GM12878 (cell line): ENCODE results near the gene CNPY1. TPM values are rescaled to one million over a fixed set of nuclear protein-coding genes. Genes with fewer than 3 reads are reported as not detected.

Experiments used
- ATAC-seq: fragments of 200-7000 bp; cut with Tn5 transposase; 3 replicates; pipeline ENCODE4 v1.9.1; 2020; ENCODE audit warnings: mild to moderate bottlenecking, moderate library complexity
- BruUV-seq: library from RNA; stranded (reverse); fragments of 400-500 nt; replicated peaks from 2 replicates; lab custom pipeline; 2021; lab: Mats Ljungman, UMichigan
- CTCF ChIA-PET: fragments of 300-600 bp; sonication (Branson Sonifier 250); formaldehyde crosslinking; extraction: SDS; loops from one replicate; lab custom pipeline; 2021; ENCODE audit warnings: inconsistent platforms; lab: Yijun Ruan, JAX
- POLR2A ChIA-PET: fragments of 350-600 bp; formaldehyde crosslinking; extraction: SDS; loops from one replicate; lab custom pipeline; 2021; ENCODE audit warnings: inconsistent platforms; lab: Charles Lee
- RAD21 ChIA-PET: fragments of 300-600 bp; sonication (Branson Sonifier 250); formaldehyde crosslinking; loops from one replicate; lab custom pipeline; 2023; ENCODE audit warnings: antibody characterized with exemption; ENCODE audit not compliant: unreplicated experiment; lab: Charles Lee
- SMC1A ChIA-PET: fragments of 300-600 bp; sonication (Branson Sonifier 250); formaldehyde crosslinking; loops from one replicate; lab custom pipeline; 2023; ENCODE audit not compliant: unreplicated experiment, uncharacterized antibody; lab: Charles Lee
- DNase-seq: peaks from one replicate; pipeline ENCODE4 v3.0.0-alpha.2; 2011; ENCODE audit warnings: low read depth, low spot score
- FAIRE-seq: peaks from 3 replicates; lab custom pipeline; 2011; peaks lifted over from hg19 to GRCh38; lab: Jason Lieb, UNC
- H2AFZ ChIP-seq: 2 replicates; pipeline ENCODE4 v1.6.0; 2011; ENCODE audit warnings: low read depth, low read length, control low read depth; ENCODE audit not compliant: control insufficient read depth
- H3K27ac ChIP-seq: 2 replicates; pipeline ENCODE4 v1.5.1; 2011; ENCODE audit warnings: control low read depth; ENCODE audit not compliant: control insufficient read depth, insufficient read depth
- H3K27me3 ChIP-seq, 2 experiments: replicated peaks in 1 of 2; 2 replicates each; pipeline versions ENCODE4 v1.6.0 to v1.6.1; 2011; ENCODE audit warnings: low read length in 1 of 2; ENCODE audit not compliant: control insufficient read depth in 2 of 2, insufficient read depth in 2 of 2
- H3K36me3 ChIP-seq, 2 experiments: 2 replicates each; pipeline ENCODE4 v1.5.1; 2011; ENCODE audit warnings: low read length in 1 of 2; ENCODE audit not compliant: control insufficient read depth in 2 of 2, insufficient read depth in 2 of 2
- H3K4me1 ChIP-seq: 2 replicates; pipeline ENCODE4 v1.6.1; 2011; ENCODE audit warnings: mild to moderate bottlenecking, low read length, moderate library complexity, mixed read lengths; ENCODE audit not compliant: control insufficient read depth, insufficient read depth
- H3K4me2 ChIP-seq: 2 replicates; pipeline ENCODE4 v1.6.0; 2011; ENCODE audit warnings: control low read depth; ENCODE audit not compliant: control insufficient read depth, insufficient read depth
- H3K4me3 ChIP-seq: fragments of 200-600 bp; sonication (generic); 2 replicates; pipeline ENCODE4 v1.5.1; 2016
- H3K79me2 ChIP-seq: 2 replicates; pipeline ENCODE4 v1.6.0; 2011; ENCODE audit warnings: low read length; ENCODE audit not compliant: control insufficient read depth, insufficient read depth
- H3K9ac ChIP-seq: 2 replicates; pipeline ENCODE4 v1.8.0; 2011; ENCODE audit warnings: low read length, control low read depth, mixed read lengths; ENCODE audit not compliant: control insufficient read depth, insufficient read depth
- H3K9me3 ChIP-seq: replicated peaks from 3 replicates; pipeline ENCODE4 v1.5.1; 2011; ENCODE audit warnings: mild to moderate bottlenecking, low read length; ENCODE audit not compliant: control insufficient read depth, insufficient read depth
- H4K20me1 ChIP-seq: 2 replicates; pipeline ENCODE4 v1.6.0; 2011; ENCODE audit not compliant: control insufficient read depth, insufficient read depth
- BACH1 ChIP-seq: fragments of 450-650 bp; IDR thresholded peaks from 2 replicates; pipeline ENCODE4 v1.6.1; 2017; ENCODE audit warnings: mild to moderate bottlenecking, borderline replicate concordance
- DPF2 ChIP-seq: fragments of 450-650 bp; IDR thresholded peaks from 2 replicates; pipeline ENCODE4 v1.6.1; 2017; ENCODE audit warnings: mild to moderate bottlenecking
- MTA3 ChIP-seq: IDR thresholded peaks from 2 replicates; pipeline ENCODE4 v1.6.1; 2012; ENCODE audit warnings: low read length, inconsistent platforms, borderline replicate concordance
- SMAD5 ChIP-seq: IDR thresholded peaks from 2 replicates; pipeline ENCODE4 v1.6.1; 2016; ENCODE audit warnings: antibody characterized with exemption, low read depth
- SP1 ChIP-seq: IDR thresholded peaks from one replicate; pipeline ENCODE4 v1.6.1; 2011; ENCODE audit warnings: low read depth, low read length
- TCF12 ChIP-seq: IDR thresholded peaks from 2 replicates; pipeline ENCODE4 v1.6.1; 2011; ENCODE audit warnings: low read depth, mild to moderate bottlenecking, low read length
- ZNF622 ChIP-seq: fragments of 450-650 bp; IDR thresholded peaks from 2 replicates; pipeline ENCODE4 v1.6.1; 2017; ENCODE audit warnings: mild to moderate bottlenecking, inconsistent platforms
- ZSCAN29 ChIP-seq: fragments of 450-650 bp; IDR thresholded peaks from 2 replicates; pipeline ENCODE4 v1.6.1; 2017; ENCODE audit warnings: mild to moderate bottlenecking, moderate library complexity
- WGBS: methylation state at CpG from one replicate; pipeline ENCODE4 v1.1.6; 2016; ENCODE audit warnings: low lambda C conversion rate; ENCODE audit not compliant: insufficient replicate concordance, insufficient coverage; ENCODE audit errors: missing lambda C conversion rate; 5-methylcytosine and 5-hydroxymethylcytosine counted together
- in situ Hi-C: fragments of 300-500 bp; cut with MboI; formaldehyde crosslinking; loops from 9 replicates; pipeline ENCODE4 v1.14.3; 2018; ENCODE audit warnings: mixed read lengths
- intact Hi-C: fragments of 100-400 bp; cut with micrococcal nuclease; formaldehyde crosslinking; loops from one replicate; pipeline ENCODE4 v1.14.2; 2022; ENCODE audit not compliant: unreplicated experiment
- polyA plus RNA-seq, 11 experiments: library from polyadenylated mRNA; depleted of rRNA in 4 of 11; unstranded in 6 of 11; stranded (reverse) in 5 of 11; fragments of >200 nt; fragmentation: Nextera tagmentation in 4 of 11; fragmentation: Illumina TruSeq in 1 of 11; extraction: Ambion mirVana in 4 of 11; extraction: Trizol in 1 of 11; gene quantifications; 1 replicate in 1 of 11; 2 replicates in 10 of 11; pipeline versions ENCODE4 v1.2.1 to v1.2.3, GENCODE V29; 2011 to 2016; ENCODE audit warnings: inconsistent platforms in 2 of 11, missing spikeins in 2 of 11, low read depth in 1 of 11
- total RNA-seq, 4 experiments: library from RNA; depleted of rRNA in 3 of 4; stranded (reverse); fragments of >200 nt in 3 of 4; fragmentation: Illumina TruSeq in 1 of 4; extraction: Trizol in 1 of 4; gene quantifications; 2 replicates each; pipeline versions ENCODE4 v1.2.1 to v1.2.3, GENCODE V29; 2013 to 2021
- TF ChIP-seq, protein P1 (sequence below): fragments of 450-650 bp; IDR thresholded peaks from 2 replicates; pipeline ENCODE4 v1.6.1; 2018; ENCODE audit warnings: borderline replicate concordance, mild to moderate bottlenecking; ENCODE audit not compliant: partially characterized antibody
- TF ChIP-seq, protein P2 (sequence below): IDR thresholded peaks from 2 replicates; pipeline ENCODE4 v1.6.1; 2011; ENCODE audit warnings: borderline replicate concordance, low read depth, mild to moderate bottlenecking, moderate library complexity, low read length; ENCODE audit not compliant: insufficient read depth, poor library complexity, severe bottlenecking
- TF ChIP-seq, protein P3 (sequence below): IDR thresholded peaks from 2 replicates; pipeline ENCODE4 v1.6.1; 2012; ENCODE audit warnings: mild to moderate bottlenecking, low read depth, low read length
- TF ChIP-seq, protein P4 (sequence below): IDR thresholded peaks from 2 replicates; pipeline ENCODE4 v1.6.1; 2012; ENCODE audit warnings: low read depth, low read length, improper control_type of control experiment
- TF ChIP-seq, protein P5 (sequence below): fragments of 450-650 bp; formaldehyde crosslinking; IDR thresholded peaks from 2 replicates; pipeline ENCODE4 v1.4.0; 2020; ENCODE audit warnings: mild to moderate bottlenecking, moderate library complexity

The CNPY1 gene
- total and polyA plus RNA-seq, 10 of the 15 experiments (the other 5 are each of a cell fraction or from before 2014, with no cell fraction given), result not detected

DNA sequence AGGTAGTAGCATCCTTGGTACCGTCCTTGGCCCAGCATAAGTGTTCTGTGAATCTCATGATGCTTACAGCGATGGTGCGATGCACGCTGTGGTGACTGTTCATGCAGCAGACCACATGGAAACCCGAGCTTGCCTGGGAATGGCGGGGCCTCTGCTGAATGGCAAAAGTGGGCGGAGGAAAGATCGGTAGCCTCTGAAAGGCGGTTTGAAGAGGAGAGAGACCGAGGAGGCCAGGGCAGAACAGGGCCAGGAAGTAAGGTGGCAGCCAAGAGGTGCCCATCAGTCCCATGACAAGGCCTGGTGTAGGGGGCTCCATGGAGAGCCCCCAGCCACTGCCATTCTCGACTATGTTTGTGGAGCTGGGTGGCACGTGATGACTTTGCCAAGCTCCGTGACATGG, 33.2 kb upstream of the CNPY1 start:
- Histone ChIP-seq H3K4me1 (no peaks in the 10 kb centered on the region), H3K27ac (no peak overlapping the region), H2AFZ (no peak overlapping the region), H3K36me3 (no peaks in the 10 kb centered on the region), H3K9ac (no peak overlapping the region), H3K4me2 (no peak overlapping the region), H3K27me3 (no peaks in the 10 kb centered on the region; a peak in 2 of 4 replicates), H3K79me2 (no peaks in the 10 kb centered on the region), H3K9me3 (no peaks in the 10 kb centered on the region), H4K20me1 (no peaks in the 10 kb centered on the region), H3K4me3 (no peak overlapping the region)
- CTCF ChIA-PET, result no interaction called here
- FAIRE-seq (no peak), DNase-seq (no peak), ATAC-seq (no peak)
- 45% methylated on average over 13 of the region's 13 CpGs for WGBS
- RAD21 ChIA-PET, result no interaction called here
- POLR2A ChIA-PET, result no interaction called here
- intact Hi-C loops (no loop called here), in situ Hi-C loops (no loop called here)
- SMC1A ChIA-PET, result no interaction called here
- no TSS peak for BruUV-seq
- TF ChIP-seq, protein P1, sequence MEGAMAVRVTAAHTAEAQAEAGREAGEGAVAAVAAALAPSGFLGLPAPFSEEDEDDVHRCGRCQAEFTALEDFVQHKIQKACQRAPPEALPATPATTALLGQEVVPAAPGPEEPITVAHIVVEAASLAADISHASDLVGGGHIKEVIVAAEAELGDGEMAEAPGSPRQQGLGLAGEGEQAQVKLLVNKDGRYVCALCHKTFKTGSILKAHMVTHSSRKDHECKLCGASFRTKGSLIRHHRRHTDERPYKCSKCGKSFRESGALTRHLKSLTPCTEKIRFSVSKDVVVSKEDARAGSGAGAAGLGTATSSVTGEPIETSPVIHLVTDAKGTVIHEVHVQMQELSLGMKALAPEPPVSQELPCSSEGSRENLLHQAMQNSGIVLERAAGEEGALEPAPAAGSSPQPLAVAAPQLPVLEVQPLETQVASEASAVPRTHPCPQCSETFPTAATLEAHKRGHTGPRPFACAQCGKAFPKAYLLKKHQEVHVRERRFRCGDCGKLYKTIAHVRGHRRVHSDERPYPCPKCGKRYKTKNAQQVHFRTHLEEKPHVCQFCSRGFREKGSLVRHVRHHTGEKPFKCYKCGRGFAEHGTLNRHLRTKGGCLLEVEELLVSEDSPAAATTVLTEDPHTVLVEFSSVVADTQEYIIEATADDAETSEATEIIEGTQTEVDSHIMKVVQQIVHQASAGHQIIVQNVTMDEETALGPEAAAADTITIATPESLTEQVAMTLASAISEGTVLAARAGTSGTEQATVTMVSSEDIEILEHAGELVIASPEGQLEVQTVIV, result no peak
- TF ChIP-seq, protein P2, sequence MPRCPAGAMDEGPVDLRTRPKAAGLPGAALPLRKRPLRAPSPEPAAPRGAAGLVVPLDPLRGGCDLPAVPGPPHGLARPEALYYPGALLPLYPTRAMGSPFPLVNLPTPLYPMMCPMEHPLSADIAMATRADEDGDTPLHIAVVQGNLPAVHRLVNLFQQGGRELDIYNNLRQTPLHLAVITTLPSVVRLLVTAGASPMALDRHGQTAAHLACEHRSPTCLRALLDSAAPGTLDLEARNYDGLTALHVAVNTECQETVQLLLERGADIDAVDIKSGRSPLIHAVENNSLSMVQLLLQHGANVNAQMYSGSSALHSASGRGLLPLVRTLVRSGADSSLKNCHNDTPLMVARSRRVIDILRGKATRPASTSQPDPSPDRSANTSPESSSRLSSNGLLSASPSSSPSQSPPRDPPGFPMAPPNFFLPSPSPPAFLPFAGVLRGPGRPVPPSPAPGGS, result no peak
- TF ChIP-seq DPF2 (no peak), BACH1 (no peak), ZNF622 (no peak), SMAD5 (no peak), ZSCAN29 (no peak), SP1 (no peak), TCF12 (no peak), MTA3 (no peak)
- TF ChIP-seq, protein P3, sequence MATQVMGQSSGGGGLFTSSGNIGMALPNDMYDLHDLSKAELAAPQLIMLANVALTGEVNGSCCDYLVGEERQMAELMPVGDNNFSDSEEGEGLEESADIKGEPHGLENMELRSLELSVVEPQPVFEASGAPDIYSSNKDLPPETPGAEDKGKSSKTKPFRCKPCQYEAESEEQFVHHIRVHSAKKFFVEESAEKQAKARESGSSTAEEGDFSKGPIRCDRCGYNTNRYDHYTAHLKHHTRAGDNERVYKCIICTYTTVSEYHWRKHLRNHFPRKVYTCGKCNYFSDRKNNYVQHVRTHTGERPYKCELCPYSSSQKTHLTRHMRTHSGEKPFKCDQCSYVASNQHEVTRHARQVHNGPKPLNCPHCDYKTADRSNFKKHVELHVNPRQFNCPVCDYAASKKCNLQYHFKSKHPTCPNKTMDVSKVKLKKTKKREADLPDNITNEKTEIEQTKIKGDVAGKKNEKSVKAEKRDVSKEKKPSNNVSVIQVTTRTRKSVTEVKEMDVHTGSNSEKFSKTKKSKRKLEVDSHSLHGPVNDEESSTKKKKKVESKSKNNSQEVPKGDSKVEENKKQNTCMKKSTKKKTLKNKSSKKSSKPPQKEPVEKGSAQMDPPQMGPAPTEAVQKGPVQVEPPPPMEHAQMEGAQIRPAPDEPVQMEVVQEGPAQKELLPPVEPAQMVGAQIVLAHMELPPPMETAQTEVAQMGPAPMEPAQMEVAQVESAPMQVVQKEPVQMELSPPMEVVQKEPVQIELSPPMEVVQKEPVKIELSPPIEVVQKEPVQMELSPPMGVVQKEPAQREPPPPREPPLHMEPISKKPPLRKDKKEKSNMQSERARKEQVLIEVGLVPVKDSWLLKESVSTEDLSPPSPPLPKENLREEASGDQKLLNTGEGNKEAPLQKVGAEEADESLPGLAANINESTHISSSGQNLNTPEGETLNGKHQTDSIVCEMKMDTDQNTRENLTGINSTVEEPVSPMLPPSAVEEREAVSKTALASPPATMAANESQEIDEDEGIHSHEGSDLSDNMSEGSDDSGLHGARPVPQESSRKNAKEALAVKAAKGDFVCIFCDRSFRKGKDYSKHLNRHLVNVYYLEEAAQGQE, result no peak
- TF ChIP-seq, protein P4, sequence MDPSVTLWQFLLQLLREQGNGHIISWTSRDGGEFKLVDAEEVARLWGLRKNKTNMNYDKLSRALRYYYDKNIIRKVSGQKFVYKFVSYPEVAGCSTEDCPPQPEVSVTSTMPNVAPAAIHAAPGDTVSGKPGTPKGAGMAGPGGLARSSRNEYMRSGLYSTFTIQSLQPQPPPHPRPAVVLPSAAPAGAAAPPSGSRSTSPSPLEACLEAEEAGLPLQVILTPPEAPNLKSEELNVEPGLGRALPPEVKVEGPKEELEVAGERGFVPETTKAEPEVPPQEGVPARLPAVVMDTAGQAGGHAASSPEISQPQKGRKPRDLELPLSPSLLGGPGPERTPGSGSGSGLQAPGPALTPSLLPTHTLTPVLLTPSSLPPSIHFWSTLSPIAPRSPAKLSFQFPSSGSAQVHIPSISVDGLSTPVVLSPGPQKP, result no peak
- TF ChIP-seq, protein P5, sequence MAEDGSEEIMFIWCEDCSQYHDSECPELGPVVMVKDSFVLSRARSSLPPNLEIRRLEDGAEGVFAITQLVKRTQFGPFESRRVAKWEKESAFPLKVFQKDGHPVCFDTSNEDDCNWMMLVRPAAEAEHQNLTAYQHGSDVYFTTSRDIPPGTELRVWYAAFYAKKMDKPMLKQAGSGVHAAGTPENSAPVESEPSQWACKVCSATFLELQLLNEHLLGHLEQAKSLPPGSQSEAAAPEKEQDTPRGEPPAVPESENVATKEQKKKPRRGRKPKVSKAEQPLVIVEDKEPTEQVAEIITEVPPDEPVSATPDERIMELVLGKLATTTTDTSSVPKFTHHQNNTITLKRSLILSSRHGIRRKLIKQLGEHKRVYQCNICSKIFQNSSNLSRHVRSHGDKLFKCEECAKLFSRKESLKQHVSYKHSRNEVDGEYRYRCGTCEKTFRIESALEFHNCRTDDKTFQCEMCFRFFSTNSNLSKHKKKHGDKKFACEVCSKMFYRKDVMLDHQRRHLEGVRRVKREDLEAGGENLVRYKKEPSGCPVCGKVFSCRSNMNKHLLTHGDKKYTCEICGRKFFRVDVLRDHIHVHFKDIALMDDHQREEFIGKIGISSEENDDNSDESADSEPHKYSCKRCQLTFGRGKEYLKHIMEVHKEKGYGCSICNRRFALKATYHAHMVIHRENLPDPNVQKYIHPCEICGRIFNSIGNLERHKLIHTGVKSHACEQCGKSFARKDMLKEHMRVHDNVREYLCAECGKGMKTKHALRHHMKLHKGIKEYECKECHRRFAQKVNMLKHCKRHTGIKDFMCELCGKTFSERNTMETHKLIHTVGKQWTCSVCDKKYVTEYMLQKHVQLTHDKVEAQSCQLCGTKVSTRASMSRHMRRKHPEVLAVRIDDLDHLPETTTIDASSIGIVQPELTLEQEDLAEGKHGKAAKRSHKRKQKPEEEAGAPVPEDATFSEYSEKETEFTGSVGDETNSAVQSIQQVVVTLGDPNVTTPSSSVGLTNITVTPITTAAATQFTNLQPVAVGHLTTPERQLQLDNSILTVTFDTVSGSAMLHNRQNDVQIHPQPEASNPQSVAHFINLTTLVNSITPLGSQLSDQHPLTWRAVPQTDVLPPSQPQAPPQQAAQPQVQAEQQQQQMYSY, result no peak
